Epidermal melanocyte (primary cell): ENCODE results near the gene ATP6V1G2.
"Not testable (repeated sequence)": the region's sequence is repeated elsewhere in the genome, so short reads cannot be mapped to it uniquely, and the experiment has no call there.

ENCODE experiments used
- DNase-seq: peaks from one replicate; pipeline ENCODE4 v3.0.0; 2011; ENCODE audit warnings: low spot score; ENCODE audit not compliant: insufficient read length

ATP6V1G2 gene

GRCh38 chr6:31546339-31546957, at the start of gene ATP6V1G2:
ATP6V1G2 (minus strand) TSS chr6:31546608; CDS start chr6:31546559, 49 bp downstream.
- DNase-seq = no peak

GRCh38 chr6:31592396-31592771, 46.0 kb upstream of the ATP6V1G2 start:
- no peak for DNase-seq

GRCh38 chr6:31590691-31591090, 44.3 kb upstream of the ATP6V1G2 start:
- DNase-seq = not testable (repeated sequence)

GRCh38 chr6:31588871-31589650, 42.7 kb upstream of the ATP6V1G2 start:
- DNase-seq = no peak

GRCh38 chr6:31587791-31588777, 41.7 kb upstream of the ATP6V1G2 start:
- DNase-seq = no peak

GRCh38 chr6:31586599-31587281, 40.3 kb upstream of the ATP6V1G2 start:
- DNase-seq = no peak

GRCh38 chr6:31586008-31586407, 39.6 kb upstream of the ATP6V1G2 start, which contains the start of gene LST1:
LST1 (plus strand) TSS chr6:31586277; CDS start chr6:31587300, 1,023 bp downstream.
- no peak for DNase-seq

GRCh38 chr6:31585491-31585890, 39.1 kb upstream of the ATP6V1G2 start:
- DNase-seq = no peak

GRCh38 chr6:31582230-31582643, 35.8 kb upstream of the ATP6V1G2 start, which contains the start of gene LTB:
LTB (minus strand) TSS chr6:31582424; CDS start chr6:31582417, 7 bp downstream.
- no peak for DNase-seq

- DNase-seq = no peak
Measured at GRCh38 chr6:31581434-31582229, 35.2 kb upstream of the ATP6V1G2 start.

- peak; percentile 91 for DNase-seq
Measured at GRCh38 chr6:31580807-31581433, 34.5 kb upstream of the ATP6V1G2 start.

GRCh38 chr6:31580438-31580740, 34.0 kb upstream of the ATP6V1G2 start:
- no peak for DNase-seq

- DNase-seq = no peak
Measured at GRCh38 chr6:31579546-31580437, 33.4 kb upstream of the ATP6V1G2 start.

GRCh38 chr6:31579119-31579505, 32.7 kb upstream of the ATP6V1G2 start:
- DNase-seq = no peak

GRCh38 chr6:31578184-31579118, 32.0 kb upstream of the ATP6V1G2 start:
- DNase-seq = no peak

GRCh38 chr6:31577579-31577966, 31.2 kb upstream of the ATP6V1G2 start:
- no peak for DNase-seq

- DNase-seq = no peak
Measured at GRCh38 chr6:31576897-31577578, 30.6 kb upstream of the ATP6V1G2 start.
